Keratinocyte (primary cell): ENCODE results near the gene TAS1R3. TPM values are rescaled to one million over a fixed set of nuclear protein-coding genes. Genes with fewer than 3 reads are reported as not detected.

Experiments
- DNase-seq: peaks from one replicate; pipeline ENCODE4 v3.0.0-alpha.2; 2011; ENCODE audit warnings: low read depth, missing footprints, low spot score
- FAIRE-seq: peaks from 2 replicates; lab custom pipeline; 2011; peaks lifted over from hg19 to GRCh38; lab: Jason Lieb, UNC
- H2AFZ ChIP-seq: 2 replicates; pipeline ENCODE4 v1.6.0; 2012; ENCODE audit warnings: low read length, control low read depth, inconsistent platforms; ENCODE audit not compliant: control insufficient read depth
- H3K27ac ChIP-seq: 2 replicates; pipeline ENCODE4 v1.5.1; 2011; ENCODE audit warnings: low read length; ENCODE audit not compliant: control insufficient read depth, insufficient read depth
- H3K27me3 ChIP-seq: 3 replicates; pipeline ENCODE4 v1.6.0; 2011; ENCODE audit warnings: low read length; ENCODE audit not compliant: control insufficient read depth, insufficient read depth; ENCODE audit errors: extremely low read depth
- H3K36me3 ChIP-seq, 2 experiments: 2 replicates in 1 of 2; 3 replicates in 1 of 2; pipeline ENCODE4 v1.5.1; 2011; ENCODE audit warnings: low read length in 2 of 2, mild to moderate bottlenecking in 1 of 2; ENCODE audit not compliant: control insufficient read depth in 2 of 2, insufficient read depth in 2 of 2; ENCODE audit errors: extremely low read depth in 1 of 2
- H3K4me1 ChIP-seq: 3 replicates; pipeline ENCODE4 v1.5.1; 2011; ENCODE audit warnings: low read length; ENCODE audit not compliant: control insufficient read depth, insufficient read depth; ENCODE audit errors: extremely low read depth
- H3K4me2 ChIP-seq: 3 replicates; pipeline ENCODE4 v1.6.0; 2011; ENCODE audit warnings: low read depth, low read length; ENCODE audit not compliant: control insufficient read depth, insufficient read depth; ENCODE audit errors: extremely low read depth
- H3K4me3 ChIP-seq, 3 experiments: fragments of 200-600 bp in 1 of 3; sonication (generic) in 1 of 3; 2 replicates in 2 of 3; 3 replicates in 1 of 3; pipeline ENCODE4 v1.5.1; 2011 to 2016; ENCODE audit warnings: low read length in 3 of 3, mild to moderate bottlenecking in 3 of 3, control low read depth in 2 of 3, inconsistent platforms in 1 of 3, low read depth in 1 of 3, mixed read lengths in 1 of 3, mixed run types in 1 of 3, moderate library complexity in 1 of 3; ENCODE audit not compliant: control insufficient read depth in 2 of 3, insufficient read depth in 2 of 3; ENCODE audit errors: extremely low read depth in 1 of 3
- H3K79me2 ChIP-seq: 2 replicates; pipeline ENCODE4 v1.6.0; 2012; ENCODE audit warnings: low read length; ENCODE audit not compliant: control insufficient read depth, insufficient read depth
- H3K9ac ChIP-seq: 3 replicates; pipeline ENCODE4 v1.6.0; 2011; ENCODE audit warnings: low read length; ENCODE audit not compliant: control insufficient read depth, insufficient read depth; ENCODE audit errors: extremely low read depth
- H3K9me1 ChIP-seq: 3 replicates; pipeline ENCODE4 v1.6.0; 2011; ENCODE audit warnings: low read length; ENCODE audit not compliant: control insufficient read depth, insufficient read depth; ENCODE audit errors: extremely low read depth
- H3K9me3 ChIP-seq: 2 replicates; pipeline ENCODE4 v1.5.1; 2012; ENCODE audit warnings: low read depth, low read length; ENCODE audit not compliant: control insufficient read depth
- H4K20me1 ChIP-seq: 3 replicates; pipeline ENCODE4 v1.6.0; 2011; ENCODE audit warnings: low read length; ENCODE audit not compliant: control insufficient read depth, insufficient read depth; ENCODE audit errors: extremely low read depth
- CTCF ChIP-seq, 3 experiments: IDR thresholded peaks in 1 of 3; conservative IDR thresholded peaks in 1 of 3; optimal IDR thresholded peaks in 1 of 3; 2 replicates in 2 of 3; 3 replicates in 1 of 3; pipeline versions ENCODE3 to v1.5.1; 2011; ENCODE audit warnings: low read length in 3 of 3, mild to moderate bottlenecking in 3 of 3, moderate library complexity in 2 of 3, control low read depth in 1 of 3, inconsistent platforms in 1 of 3; ENCODE audit not compliant: insufficient read depth in 2 of 3; ENCODE audit errors: extremely low read depth in 1 of 3
- EZH2 ChIP-seq: IDR thresholded peaks from one replicate; pipeline ENCODE4 v1.6.1; 2012; ENCODE audit warnings: inconsistent platforms, mild to moderate bottlenecking, low read length, moderate library complexity
- dilution Hi-C: fragments of 300-500 bp; cut with MboI; formaldehyde crosslinking; loops from one replicate; pipeline ENCODE4 v1.7.0; 2020; ENCODE audit warnings: low sequenced_read_pairs; ENCODE audit not compliant: extremely low pct_ligation_motif_present
- polyA plus RNA-seq, 5 experiments: library from polyadenylated mRNA; depleted of rRNA in 3 of 5; stranded (reverse) in 3 of 5; stranded (forward) in 1 of 5; unstranded in 1 of 5; fragments of >200 nt; gene quantifications; 1 replicate in 1 of 5; 2 replicates in 3 of 5; 3 replicates in 1 of 5; pipeline versions ENCODE4 v1.2.1 to v1.2.3, GENCODE V29; 2011 to 2012; ENCODE audit warnings: missing spikeins in 2 of 5, low read depth in 1 of 5, low replicate concordance in 1 of 5

TAS1R3 gene
- polyA plus RNA-seq, 1 donor (not counting 4 experiments of a cell fraction or from before 2014, with no cell fraction given) = 0.04 TPM

GRCh38 chr1:1295154-1295923 is 35.7 kb upstream of the TAS1R3 start:
- Histone ChIP-seq H3K9me3 (no peaks in the 10 kb centered on the region), H3K9ac (no peak overlapping the region), H3K9me1 (no peaks in the 10 kb centered on the region), H3K27ac (no peak overlapping the region), H3K4me1 (peaks cover 9% of the 10 kb centered on the region), H3K36me3 (peaks cover 0 to 1% of the 10 kb centered on the region in 2 experiments), H3K4me3 (no peak overlapping the region), H4K20me1 (peaks cover 6% of the 10 kb centered on the region), H3K27me3 (peaks cover 3% of the 10 kb centered on the region), H3K79me2 (no peaks in the 10 kb centered on the region), H3K4me2 (no peak overlapping the region), H2AFZ (no peak overlapping the region)
- TF ChIP-seq EZH2 (no peak), CTCF (optimal IDR thresholded peaks at IDR 0.05 in 1 of 3, IDR thresholded peaks at IDR 0.05 in 1 of 3, conservative IDR thresholded peaks at IDR 0.05 in 1 of 3; ENCODE audit: extremely low read depth in 1 of 3, insufficient read depth in 2 of 3, low read length in 3 of 3) (no peak)
- dilution Hi-C loops = no loop called here
- no peak for FAIRE-seq
- DNase-seq = no peak

GRCh38 chr1:1296070-1297061 is 34.7 kb upstream of the TAS1R3 start:
- no peak for FAIRE-seq
- Histone ChIP-seq H3K9ac (no peak overlapping the region), H3K4me3 (no peak overlapping the region), H3K9me1 (no peaks in the 10 kb centered on the region), H2AFZ (no peak overlapping the region), H3K79me2 (no peaks in the 10 kb centered on the region), H4K20me1 (peaks cover 4% of the 10 kb centered on the region), H3K4me1 (peaks cover 4% of the 10 kb centered on the region), H3K36me3 (peaks cover 0 to 1% of the 10 kb centered on the region in 2 experiments), H3K9me3 (no peaks in the 10 kb centered on the region), H3K4me2 (no peak overlapping the region), H3K27ac (no peak overlapping the region), H3K27me3 (no peaks in the 10 kb centered on the region)
- TF ChIP-seq CTCF (optimal IDR thresholded peaks at IDR 0.05 in 1 of 3, IDR thresholded peaks at IDR 0.05 in 1 of 3, conservative IDR thresholded peaks at IDR 0.05 in 1 of 3; ENCODE audit: extremely low read depth in 1 of 3, insufficient read depth in 2 of 3, low read length in 3 of 3) (no peak), EZH2 (no peak)
- dilution Hi-C loops = no loop called here
- no peak for DNase-seq
